Measurements from ENCODE around the gene PTPN7.
A peak's percentile ranks its signal among the peaks of the same experiment; 100 is the strongest.
"Not testable (repeated sequence)": the region's sequence is repeated elsewhere in the genome, so short reads cannot be mapped to it uniquely, and the experiment has no call there.

PTPN7 gene

DNA sequence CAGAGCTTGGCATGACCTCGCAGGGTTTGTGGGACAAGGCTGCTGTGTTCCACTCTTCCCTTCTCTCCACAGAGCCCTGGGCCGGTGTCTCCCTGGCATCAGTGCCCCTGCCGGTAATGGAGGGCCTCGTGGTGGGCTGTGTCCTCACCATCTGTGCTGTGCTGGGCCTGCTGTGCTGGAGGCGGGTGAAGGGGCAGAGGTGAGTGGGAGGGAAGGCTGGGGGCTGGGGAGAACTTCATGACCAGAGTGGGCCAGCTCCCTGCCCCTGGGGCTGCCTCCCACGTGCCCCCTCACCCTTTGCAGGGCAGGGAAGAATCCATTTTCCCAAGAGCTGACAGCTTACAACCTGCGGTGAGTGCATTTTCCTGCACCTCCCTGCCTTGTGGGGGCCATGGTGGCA lies 21.2 kb upstream of the PTPN7 start:
- no peak for DNase-seq
- Histone ChIP-seq H3K4me1 (no peaks in the 10 kb centered on the region), H3K27me3 (no peaks in the 10 kb centered on the region), H3K36me3 (no peaks in the 10 kb centered on the region), H3K9me3 (no peaks in the 10 kb centered on the region), H3K4me3 (ENCODE audit: low read depth, low read length) (no peak overlapping the region)
- TF ChIP-seq, protein P1, sequence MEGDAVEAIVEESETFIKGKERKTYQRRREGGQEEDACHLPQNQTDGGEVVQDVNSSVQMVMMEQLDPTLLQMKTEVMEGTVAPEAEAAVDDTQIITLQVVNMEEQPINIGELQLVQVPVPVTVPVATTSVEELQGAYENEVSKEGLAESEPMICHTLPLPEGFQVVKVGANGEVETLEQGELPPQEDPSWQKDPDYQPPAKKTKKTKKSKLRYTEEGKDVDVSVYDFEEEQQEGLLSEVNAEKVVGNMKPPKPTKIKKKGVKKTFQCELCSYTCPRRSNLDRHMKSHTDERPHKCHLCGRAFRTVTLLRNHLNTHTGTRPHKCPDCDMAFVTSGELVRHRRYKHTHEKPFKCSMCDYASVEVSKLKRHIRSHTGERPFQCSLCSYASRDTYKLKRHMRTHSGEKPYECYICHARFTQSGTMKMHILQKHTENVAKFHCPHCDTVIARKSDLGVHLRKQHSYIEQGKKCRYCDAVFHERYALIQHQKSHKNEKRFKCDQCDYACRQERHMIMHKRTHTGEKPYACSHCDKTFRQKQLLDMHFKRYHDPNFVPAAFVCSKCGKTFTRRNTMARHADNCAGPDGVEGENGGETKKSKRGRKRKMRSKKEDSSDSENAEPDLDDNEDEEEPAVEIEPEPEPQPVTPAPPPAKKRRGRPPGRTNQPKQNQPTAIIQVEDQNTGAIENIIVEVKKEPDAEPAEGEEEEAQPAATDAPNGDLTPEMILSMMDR (IDR thresholded peaks at IDR 0.05; ENCODE audit: low read depth, low read length), result no peak

DNA sequence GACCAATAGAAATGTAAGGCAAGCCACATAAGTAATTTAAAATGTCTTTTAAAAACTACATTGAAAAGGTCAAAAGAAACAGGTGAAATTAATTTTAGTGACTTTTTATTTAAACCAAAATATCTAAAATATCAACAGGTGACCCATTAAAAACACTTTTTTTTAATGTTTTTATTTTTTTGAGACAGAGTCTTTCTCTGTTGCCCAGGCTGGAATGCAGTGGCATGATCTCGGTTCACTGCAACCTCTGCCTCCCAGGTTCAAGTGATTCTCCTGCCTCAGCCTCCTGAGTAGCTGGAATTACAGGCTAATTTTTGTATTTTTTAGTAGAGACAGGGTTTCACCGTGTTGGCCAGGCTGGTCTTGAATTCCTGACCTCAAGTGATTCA lies 20.3 kb upstream of the PTPN7 start:
- not testable (repeated sequence) for H3K9me3 ChIP-seq; H3K36me3 ChIP-seq; H3K4me3 ChIP-seq (ENCODE audit: low read depth, low read length); DNase-seq; H3K4me1 ChIP-seq; H3K27me3 ChIP-seq

DNA sequence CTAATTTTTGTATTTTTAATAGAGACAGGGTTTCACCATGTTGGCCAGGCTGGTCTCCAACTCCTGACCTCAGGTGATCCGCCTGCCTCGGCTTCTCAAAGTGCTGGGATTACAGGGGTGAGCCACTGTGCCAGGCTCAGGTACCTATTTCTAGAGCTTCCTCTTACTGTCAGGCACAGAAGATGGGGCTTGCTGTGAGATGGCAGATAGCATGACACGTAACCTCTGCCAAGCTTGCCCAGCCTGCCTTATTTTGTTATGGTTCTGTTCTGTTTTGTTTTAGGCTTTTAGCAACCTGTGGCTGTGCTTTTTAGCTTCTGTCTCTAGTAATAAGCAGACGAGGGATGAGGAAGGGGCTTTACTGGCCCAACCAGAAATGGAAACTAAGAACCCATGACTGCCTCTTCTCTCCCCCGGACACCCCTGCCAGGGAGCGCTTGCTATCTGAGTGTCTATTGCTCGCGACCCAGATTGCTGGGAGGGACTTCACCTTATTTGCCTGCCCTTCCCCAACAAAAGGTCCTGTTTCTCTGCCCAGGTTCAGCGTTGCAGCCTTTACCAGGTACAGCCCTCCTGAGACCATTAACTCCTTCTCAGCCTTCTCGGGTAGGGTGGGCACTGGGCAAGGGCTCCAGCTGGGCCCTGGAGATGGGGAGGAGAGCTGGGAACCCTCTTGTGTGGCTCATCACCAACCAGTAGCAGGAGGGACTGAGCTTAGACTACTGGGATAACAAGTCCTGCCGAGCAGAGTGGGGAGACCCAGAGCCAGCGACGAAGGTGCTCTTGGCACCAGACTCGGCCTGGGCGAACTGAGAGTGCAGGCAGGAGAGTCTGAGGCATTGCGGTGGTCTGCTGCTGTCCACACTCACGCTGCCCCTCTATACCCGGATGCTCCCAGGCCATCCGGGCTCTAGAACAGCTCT lies 19.7 kb upstream of the PTPN7 start:
- H3K9me3 ChIP-seq, result no peaks in the 10 kb centered on the region
- DNase-seq, result no peak
- no peak overlapping the region for H3K4me3 ChIP-seq (ENCODE audit: low read depth, low read length)
- TF ChIP-seq, protein P1 (IDR thresholded peaks at IDR 0.05; ENCODE audit: low read depth, low read length), result no peak
- no peaks in the 10 kb centered on the region for H3K4me1 ChIP-seq
- H3K36me3 ChIP-seq, result no peaks in the 10 kb centered on the region
- no peaks in the 10 kb centered on the region for H3K27me3 ChIP-seq

DNA sequence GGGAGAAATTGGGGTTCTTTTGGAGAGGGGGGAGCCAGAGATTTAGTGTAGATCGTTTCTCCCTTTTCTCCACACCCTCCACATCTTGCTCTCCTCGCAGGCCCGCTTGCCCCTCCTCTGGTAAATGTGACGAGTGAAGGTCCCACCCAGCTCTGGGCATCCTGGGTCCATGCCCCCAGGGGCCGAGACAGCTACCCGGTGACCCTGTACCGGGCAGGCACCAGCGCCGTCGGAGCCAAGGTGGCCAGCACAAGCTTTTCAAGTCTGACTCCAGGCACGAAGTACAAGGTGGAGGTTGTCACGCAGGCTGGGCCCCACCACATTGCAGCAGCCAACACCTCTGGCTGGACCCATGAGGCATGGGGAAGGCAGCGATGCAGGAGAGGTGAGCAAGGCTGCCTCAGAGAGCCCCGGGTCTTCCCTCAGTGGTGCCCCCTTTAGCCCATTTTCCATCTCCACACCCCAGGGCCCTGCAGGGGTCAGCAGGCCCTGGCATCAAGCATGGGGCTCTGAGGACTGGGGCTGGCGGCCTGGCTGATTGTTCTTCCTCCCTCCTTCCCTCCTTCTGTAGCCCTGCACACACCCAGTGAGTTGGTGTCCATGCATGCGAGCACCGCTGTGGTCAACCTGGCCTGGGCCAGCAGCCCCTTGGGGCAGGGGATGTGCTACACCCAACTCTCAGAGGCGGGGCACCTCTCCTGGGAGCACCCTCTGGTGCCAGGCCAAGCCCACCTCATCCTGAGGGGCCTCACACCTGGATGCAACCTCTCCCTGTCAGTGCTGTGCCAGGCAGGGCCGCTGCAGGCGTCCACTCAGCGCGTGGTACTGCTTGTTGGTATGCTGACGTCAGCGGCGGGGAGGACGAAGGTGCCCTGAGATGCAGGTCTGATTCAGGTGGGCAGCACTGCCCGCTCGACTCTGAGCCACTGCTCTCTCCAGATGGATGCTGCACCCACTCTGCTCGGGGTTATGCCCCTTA lies 16.8 kb upstream of the PTPN7 start:
- Histone ChIP-seq H3K27me3 (no peaks in the 10 kb centered on the region), H3K4me3 (ENCODE audit: low read depth, low read length) (no peak overlapping the region), H3K4me1 (no peaks in the 10 kb centered on the region), H3K36me3 (no peaks in the 10 kb centered on the region), H3K9me3 (no peaks in the 10 kb centered on the region)
- no peak for DNase-seq
- TF ChIP-seq, protein P1 (IDR thresholded peaks at IDR 0.05; ENCODE audit: low read depth, low read length), result 0 out of 2 replicates have a peak, but pooled peaks have one; percentile 2

DNA sequence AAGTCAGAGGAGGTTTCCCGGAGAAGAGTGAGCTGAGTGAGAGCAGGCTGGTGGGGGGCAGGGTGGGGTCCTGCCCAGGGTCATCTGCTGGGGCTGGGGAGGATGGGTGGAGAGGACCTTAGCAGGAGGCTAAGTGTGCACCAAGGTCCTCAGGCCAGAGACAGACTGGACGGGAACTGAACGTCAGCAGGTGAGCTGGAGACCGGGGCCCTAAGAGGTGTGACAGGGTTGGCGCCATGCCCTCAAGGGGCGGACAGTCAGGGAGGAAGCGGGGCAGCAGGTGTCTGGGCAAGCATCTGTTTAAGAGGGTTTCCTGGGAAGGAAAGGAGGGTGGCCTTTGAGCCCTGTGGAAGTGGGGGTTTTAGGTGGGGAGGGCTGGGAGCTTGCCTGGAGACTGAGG lies 13.6 kb upstream of the PTPN7 start:
- Histone ChIP-seq H3K4me1 (no peaks in the 10 kb centered on the region), H3K36me3 (no peaks in the 10 kb centered on the region), H3K27me3 (no peaks in the 10 kb centered on the region), H3K4me3 (ENCODE audit: low read depth, low read length) (no peak overlapping the region), H3K9me3 (no peaks in the 10 kb centered on the region)
- TF ChIP-seq, protein P1 (IDR thresholded peaks at IDR 0.05; ENCODE audit: low read depth, low read length), result no peak
- DNase-seq, result no peak

DNA sequence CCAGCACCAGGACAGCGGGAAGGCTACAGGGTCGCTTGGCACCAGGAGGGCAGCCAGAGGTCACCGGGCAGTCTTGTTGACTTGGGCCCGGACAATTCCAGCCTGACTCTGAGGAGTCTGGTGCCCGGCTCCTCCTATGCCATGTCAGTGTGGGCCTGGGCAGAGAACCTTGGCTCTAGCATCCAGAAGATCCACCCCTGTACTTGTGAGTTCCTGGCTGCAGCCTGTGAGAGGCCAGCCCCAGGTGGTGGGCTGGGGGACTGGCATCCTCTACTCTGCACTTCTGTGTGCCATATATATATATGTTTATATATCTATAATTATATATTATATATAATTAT lies 11.6 kb upstream of the PTPN7 start:
- TF ChIP-seq, protein P1 (IDR thresholded peaks at IDR 0.05; ENCODE audit: low read depth, low read length), result no peak
- no peaks in the 10 kb centered on the region for H3K27me3 ChIP-seq
- peaks cover 9% of the 10 kb centered on the region for H3K4me1 ChIP-seq
- DNase-seq, result no peak
- no peaks in the 10 kb centered on the region for H3K9me3 ChIP-seq
- no peak overlapping the region for H3K4me3 ChIP-seq (ENCODE audit: low read depth, low read length)
- H3K36me3 ChIP-seq, result no peaks in the 10 kb centered on the region

Measured in BE2C (cell line).